HepG2 (cell line): ENCODE results near the gene TSHZ1. TPM values are rescaled to one million over a fixed set of nuclear protein-coding genes. Genes with fewer than 3 reads are reported as not detected.

Experiments used
- ATAC-seq: fragments of 200-7000 bp; cut with Tn5 transposase; 3 replicates; pipeline ENCODE4 v1.9.1; 2020; ENCODE audit warnings: mild to moderate bottlenecking, moderate library complexity
- BruUV-seq: library from RNA; stranded (reverse); fragments of 400-500 nt; replicated peaks from 2 replicates; lab custom pipeline; 2021; lab: Mats Ljungman, UMichigan
- CTCF ChIA-PET: fragments of 300-600 bp; formaldehyde crosslinking; extraction: SDS; loops from one replicate; lab custom pipeline; 2021; ENCODE audit warnings: low total read pairs, inconsistent platforms, low intra/inter-chr PET ratio; lab: Yijun Ruan, JAX
- POLR2A ChIA-PET: fragments of 350-600 bp; sonication (Branson Sonifier 250); formaldehyde crosslinking; loops from one replicate; lab custom pipeline; 2020; ENCODE audit warnings: antibody characterized with exemption, inconsistent platforms; lab: Yijun Ruan, JAX
- DNase-seq: peaks from one replicate; pipeline ENCODE4 v3.0.0-alpha.2; 2015; ENCODE audit warnings: low spot score
- FAIRE-seq: peaks from 3 replicates; lab custom pipeline; 2011; peaks lifted over from hg19 to GRCh38; lab: Jason Lieb, UNC
- H2AFZ ChIP-seq: one replicate; pipeline ENCODE4 v1.6.1; 2011; ENCODE audit warnings: low read length, inconsistent platforms
- H3K27ac ChIP-seq: fragments of 300-600 bp; 3 replicates; pipeline ENCODE4 v1.8.0; 2011; ENCODE audit warnings: mixed run types, mild to moderate bottlenecking, mixed read lengths, low read length, inconsistent platforms; ENCODE audit not compliant: insufficient read depth; ENCODE audit errors: extremely low read length
- H3K27me3 ChIP-seq, 2 experiments: fragments of 200-600 bp in 1 of 2; 2 replicates in 1 of 2; 3 replicates in 1 of 2; pipeline versions ENCODE4 v1.6.0 to v1.8.0; 2011; ENCODE audit warnings: low read length in 2 of 2, mild to moderate bottlenecking in 2 of 2, moderate library complexity in 2 of 2, inconsistent platforms in 1 of 2; ENCODE audit not compliant: insufficient read depth in 2 of 2, control insufficient read depth in 1 of 2
- H3K36me3 ChIP-seq, 2 experiments: fragments of 200-600 bp in 1 of 2; replicated peaks in 1 of 2; 2 replicates in 1 of 2; 3 replicates in 1 of 2; pipeline versions ENCODE4 v1.5.1 to v1.8.0; 2011; ENCODE audit warnings: low read length in 2 of 2, inconsistent platforms in 1 of 2; ENCODE audit not compliant: insufficient read depth in 2 of 2, control insufficient read depth in 1 of 2
- H3K4me1 ChIP-seq: 2 replicates; pipeline ENCODE4 v1.5.1; 2012; ENCODE audit warnings: low read length, inconsistent platforms; ENCODE audit not compliant: insufficient read depth
- H3K4me2 ChIP-seq: 2 replicates; pipeline ENCODE4 v1.6.0; 2011; ENCODE audit warnings: low read depth, low read length, inconsistent platforms
- H3K4me3 ChIP-seq, 3 experiments: fragments of 200-600 bp in 1 of 3; sonication (generic), shearing (Covaris generic) in 1 of 3; replicated peaks in 1 of 3; 2 replicates each; pipeline ENCODE4 v1.5.1; 2011 to 2016; ENCODE audit warnings: low read length in 3 of 3, inconsistent platforms in 2 of 3, low read depth in 2 of 3, mild to moderate bottlenecking in 2 of 3, control low read depth in 1 of 3, mixed read lengths in 1 of 3; ENCODE audit not compliant: insufficient read depth in 1 of 3
- H3K79me2 ChIP-seq: one replicate; pipeline ENCODE4 v1.6.1; 2011; ENCODE audit warnings: low read length, inconsistent platforms; ENCODE audit not compliant: insufficient read depth
- H3K9ac ChIP-seq: 2 replicates; pipeline ENCODE4 v1.6.0; 2011; ENCODE audit warnings: mild to moderate bottlenecking, low read depth, low read length, inconsistent platforms; ENCODE audit not compliant: insufficient read depth
- H3K9me3 ChIP-seq: 2 replicates; pipeline ENCODE4 v1.5.1; 2012; ENCODE audit warnings: mild to moderate bottlenecking, low read length
- H4K20me1 ChIP-seq: 2 replicates; pipeline ENCODE4 v1.6.0; 2011; ENCODE audit warnings: inconsistent platforms, mild to moderate bottlenecking, low read length, moderate library complexity; ENCODE audit not compliant: insufficient read depth
- CEBPB ChIP-seq: IDR thresholded peaks from 2 replicates; pipeline ENCODE4 v1.6.1; 2011; ENCODE audit warnings: low read depth, low read length, improper control_type of control experiment, borderline replicate concordance
- LRRFIP1 ChIP-seq: sonication (generic); formaldehyde crosslinking; conservative IDR thresholded peaks from 2 replicates; pipeline ENCODE4 v1.4.0; 2020; ENCODE audit warnings: missing genetic modification reagents
- NPAS2 ChIP-seq: sonication (generic); formaldehyde crosslinking; IDR thresholded peaks from 2 replicates; pipeline ENCODE4 v1.8.0; 2022; ENCODE audit warnings: mild to moderate bottlenecking, missing genetic modification reagents, borderline replicate concordance
- SIX1 ChIP-seq: sonication (generic); formaldehyde crosslinking; IDR thresholded peaks from 2 replicates; pipeline ENCODE4 v1.4.0; 2020; ENCODE audit warnings: missing genetic modification reagents, borderline replicate concordance
- ZBTB25 ChIP-seq: IDR thresholded peaks from 2 replicates; pipeline ENCODE4 v1.6.1; 2018; ENCODE audit warnings: missing genetic modification reagents
- WGBS: methylation state at CpG from one replicate; pipeline ENCODE4 v1.1.6; 2017; ENCODE audit warnings: low lambda C conversion rate; 5-methylcytosine and 5-hydroxymethylcytosine counted together
- in situ Hi-C: cut with HindIII; loops from 2 replicates; pipeline ENCODE4 v1.10.0; 2017; ENCODE audit warnings: low pct_unique_long_range_greater_than_20kb; ENCODE audit not compliant: extremely low pct_ligation_motif_present
- intact Hi-C: fragments of 100-400 bp; cut with micrococcal nuclease; formaldehyde crosslinking; loops from one replicate; pipeline ENCODE4 v1.10.0; 2022; ENCODE audit not compliant: unreplicated experiment
- polyA plus RNA-seq, 8 experiments: library from polyadenylated mRNA; depleted of rRNA in 3 of 8; stranded (reverse) in 7 of 8; unstranded in 1 of 8; fragments of >200 nt; fragmentation: Illumina TruSeq in 4 of 8; extraction: Trizol in 4 of 8; gene quantifications; 2 replicates each; pipeline versions ENCODE4 v1.2.1 to v1.2.3, GENCODE V29; 2011 to 2016; ENCODE audit warnings: low read depth in 4 of 8, missing spikeins in 1 of 8, mixed read lengths in 1 of 8; ENCODE audit not compliant: insufficient read depth in 1 of 8
- total RNA-seq, 5 experiments: library from RNA; depleted of rRNA; stranded (reverse); fragments of >200 nt; fragmentation: Illumina TruSeq; extraction: Trizol; gene quantifications; 2 replicates each; pipeline ENCODE4 v1.2.3, GENCODE V29; 2016; ENCODE audit warnings: low read depth in 1 of 5

TSHZ1 gene
- total and polyA plus RNA-seq, 2 of the 13 experiments (the other 11 are each of a cell fraction or from before 2014, with no cell fraction given): 2.5 to 2.7 TPM

- H3K27me3 ChIP-seq: peaks cover 0 to under 1% of the 10 kb centered on the region in 2 experiments; a peak in 2 of 5 replicates
- no peak overlapping the region for H3K9ac ChIP-seq
- H3K4me2 ChIP-seq: no peak overlapping the region
- H3K4me1 ChIP-seq: no peaks in the 10 kb centered on the region
- H3K79me2 ChIP-seq: no peaks in the 10 kb centered on the region
- H3K27ac ChIP-seq: no peak overlapping the region
- intact Hi-C loops (no loop called here), in situ Hi-C loops (no loop called here)
- no peaks in the 10 kb centered on the region for H4K20me1 ChIP-seq
- no peak for ATAC-seq
- CTCF ChIA-PET: no interaction called here
- no peak for DNase-seq
- no peak overlapping the region for H3K4me3 ChIP-seq
- FAIRE-seq: no peak
- H2AFZ ChIP-seq: no peak overlapping the region
- POLR2A ChIA-PET: no interaction called here
- TF ChIP-seq ZBTB25 (CRISPR knock-in tag) (no peak), CEBPB (peak; percentile 41; the same call in 1 of the 2 replicates)
- no peaks in the 10 kb centered on the region for H3K36me3 ChIP-seq
- peaks cover 13% of the 10 kb centered on the region; the same call in 1 of the 2 replicates for H3K9me3 ChIP-seq
- 25% methylated on average over 4 of the region's 4 CpGs for WGBS
- no TSS peak for BruUV-seq
These were observed 95.4 kb downstream of the TSHZ1 start for GRCh38 chr18:75305984-75306383.

- H2AFZ ChIP-seq: no peak overlapping the region
- H3K4me1 ChIP-seq: no peaks in the 10 kb centered on the region
- TF ChIP-seq NPAS2 (CRISPR knock-in tag) (no peak), LRRFIP1 (CRISPR knock-in tag) (no peak), SIX1 (CRISPR knock-in tag) (no peak)
- TF ChIP-seq, all 625 proteins: peak for 0
- in situ Hi-C loops: no loop called here
- WGBS: 30% methylated on average over 2 of the region's 2 CpGs
- BruUV-seq: no TSS peak
- Histone ChIP-seq H3K4me3 (no peak overlapping the region), H3K9ac (no peak overlapping the region), H3K36me3 (no peaks in the 10 kb centered on the region), H3K9me3 (peaks cover 13% of the 10 kb centered on the region; the same call in 1 of the 2 replicates), H3K4me2 (no peak overlapping the region), H4K20me1 (no peaks in the 10 kb centered on the region), H3K79me2 (no peaks in the 10 kb centered on the region), H3K27me3 (peaks cover 0 to 6% of the 10 kb centered on the region in 2 experiments; a peak in 2 of 5 replicates), H3K27ac (no peak overlapping the region)
- FAIRE-seq: no peak
- DNase-seq: no peak
- intact Hi-C loops: no loop called here
- ChIA-PET POLR2A (no interaction called here), CTCF (no interaction called here)
- ATAC-seq: no peak
These were observed 96.9 kb downstream of the TSHZ1 start for GRCh38 chr18:75307530-75307929.
